ENCODE data around the gene WNT7B. TPM values are rescaled to one million over a fixed set of nuclear protein-coding genes. Genes with fewer than 3 reads are reported as not detected.

WNT7B gene
- total RNA-seq, 1 donor from 2014 or later: 14.2 TPM

GRCh38 chr22:45980268-45980570 lies 3.3 kb upstream of the WNT7B start:
- Mint-ChIP-seq H3K36me3 (ENCODE audit: low read depth) (no peaks in the 10 kb centered on the region), H3K4me1 (peaks cover under 1% of the 10 kb centered on the region), H3K27me3 (ENCODE audit: low read depth) (peaks cover 32% of the 10 kb centered on the region), H3K9me3 (no peaks in the 10 kb centered on the region), H3K4me3 (no peak overlapping the region), H3K27ac (ENCODE audit: unreplicated experiment) (no peak overlapping the region)
- TF ChIP-seq CTCF (conservative IDR thresholded peaks at IDR 0.05): no peak
- DNase-seq (ENCODE audit: low read depth, low spot score): no peak

GRCh38 chr22:45978275-45978713 lies 1.3 kb upstream of the WNT7B start:
- DNase-seq (ENCODE audit: low read depth, low spot score): no peak
- peaks cover 45% of the 10 kb centered on the region for H3K27me3 Mint-ChIP-seq (ENCODE audit: low read depth)
- no peak for TF ChIP-seq CTCF (conservative IDR thresholded peaks at IDR 0.05)
- H3K27ac Mint-ChIP-seq (ENCODE audit: unreplicated experiment): no peak overlapping the region
- peaks cover 13% of the 10 kb centered on the region for H3K4me1 Mint-ChIP-seq
- peaks cover 2% of the 10 kb centered on the region for H3K36me3 Mint-ChIP-seq (ENCODE audit: low read depth)
- no peaks in the 10 kb centered on the region for H3K9me3 Mint-ChIP-seq
- peak overlapping the region; percentile 72 for H3K4me3 Mint-ChIP-seq

GRCh38 chr22:45977551-45978274 lies 751 bp upstream of the WNT7B start:
- no peaks in the 10 kb centered on the region for H3K9me3 Mint-ChIP-seq
- H3K27ac Mint-ChIP-seq (ENCODE audit: unreplicated experiment): no peak overlapping the region
- DNase-seq (ENCODE audit: low read depth, low spot score): no peak
- H3K36me3 Mint-ChIP-seq (ENCODE audit: low read depth): peaks cover 2% of the 10 kb centered on the region
- peak overlapping the region; percentile 72 for H3K4me3 Mint-ChIP-seq
- TF ChIP-seq CTCF (conservative IDR thresholded peaks at IDR 0.05): no peak
- H3K4me1 Mint-ChIP-seq: peaks cover 17% of the 10 kb centered on the region
- peaks cover 51% of the 10 kb centered on the region for H3K27me3 Mint-ChIP-seq (ENCODE audit: low read depth)

- peaks cover 55% of the 10 kb centered on the region for H3K27me3 Mint-ChIP-seq (ENCODE audit: low read depth)
- no peak for DNase-seq (ENCODE audit: low read depth, low spot score)
- peaks cover 2% of the 10 kb centered on the region for H3K36me3 Mint-ChIP-seq (ENCODE audit: low read depth)
- no peak overlapping the region for H3K4me3 Mint-ChIP-seq
- H3K9me3 Mint-ChIP-seq: no peaks in the 10 kb centered on the region
- peaks cover 17% of the 10 kb centered on the region for H3K4me1 Mint-ChIP-seq
- no peak overlapping the region for H3K27ac Mint-ChIP-seq (ENCODE audit: unreplicated experiment)
- no peak for TF ChIP-seq CTCF (conservative IDR thresholded peaks at IDR 0.05)
Measured at GRCh38 chr22:45976254-45977002, 534 bp downstream of the WNT7B start.

GRCh38 chr22:45975164-45976161 lies 1.5 kb downstream of the WNT7B start:
- Mint-ChIP-seq H3K9me3 (no peaks in the 10 kb centered on the region), H3K27me3 (ENCODE audit: low read depth) (peaks cover 65% of the 10 kb centered on the region)

More at GRCh38 chr22:45975164-45976161, 1.5 kb downstream of the WNT7B start:
- H3K4me3 Mint-ChIP-seq: peak overlapping the region; percentile 81
- H3K4me1 Mint-ChIP-seq: peaks cover 23% of the 10 kb centered on the region
- DNase-seq (ENCODE audit: low read depth, low spot score): no peak
- no peak for TF ChIP-seq CTCF (conservative IDR thresholded peaks at IDR 0.05)
- no peak overlapping the region for H3K27ac Mint-ChIP-seq (ENCODE audit: unreplicated experiment)
- H3K36me3 Mint-ChIP-seq (ENCODE audit: low read depth): peaks cover 2% of the 10 kb centered on the region

Data from neural crest cell (in vitro differentiated cells).